ENCODE data around the gene SPTSSA.
"Not testable (repeated sequence)": the region's sequence is repeated elsewhere in the genome, so short reads cannot be mapped to it uniquely, and the experiment has no call there.

Gene SPTSSA

GRCh38 chr14:34386865-34387485 lies 75.1 kb downstream of the SPTSSA start:
- no peak for TF ChIP-seq CTCF (IDR thresholded peaks at IDR 0.05; ENCODE audit: poor library complexity, severe bottlenecking)
- no peak overlapping the region for H3K4me3 ChIP-seq (ENCODE audit: severe bottlenecking)
- H3K36me3 ChIP-seq (ENCODE audit: low read depth), result 0 out of 2 replicates have a peak, but pooled peaks cover 2% of the 10 kb centered on the region
- H3K27me3 ChIP-seq (ENCODE audit: insufficient read depth, poor library complexity, severe bottlenecking), result no peaks in the 10 kb centered on the region
- peaks cover 3% of the 10 kb centered on the region for H3K9me3 ChIP-seq (ENCODE audit: severe bottlenecking)
- H3K4me1 ChIP-seq (ENCODE audit: insufficient read depth, poor library complexity, severe bottlenecking), result peaks cover 6% of the 10 kb centered on the region
- H3K27ac ChIP-seq (ENCODE audit: poor library complexity, severe bottlenecking), result no peak overlapping the region
- ATAC-seq (ENCODE audit: low read depth), result no peak
- DNase-seq (ENCODE audit: low spot score), result no peak

GRCh38 chr14:34385881-34386280 lies 76.2 kb downstream of the SPTSSA start:
- not testable (repeated sequence) for H3K4me1 ChIP-seq (ENCODE audit: insufficient read depth, poor library complexity, severe bottlenecking); ATAC-seq (ENCODE audit: low read depth); H3K27me3 ChIP-seq (ENCODE audit: insufficient read depth, poor library complexity, severe bottlenecking); H3K27ac ChIP-seq (ENCODE audit: poor library complexity, severe bottlenecking); H3K4me3 ChIP-seq (ENCODE audit: severe bottlenecking); H3K36me3 ChIP-seq (ENCODE audit: low read depth); DNase-seq (ENCODE audit: low spot score); H3K9me3 ChIP-seq (ENCODE audit: severe bottlenecking)

GRCh38 chr14:34383839-34384238 lies 78.2 kb downstream of the SPTSSA start:
- Histone ChIP-seq H3K4me3 (ENCODE audit: severe bottlenecking) (no peak overlapping the region), H3K36me3 (ENCODE audit: low read depth) (no peaks in the 10 kb centered on the region), H3K9me3 (ENCODE audit: severe bottlenecking) (no peaks in the 10 kb centered on the region), H3K27me3 (ENCODE audit: insufficient read depth, poor library complexity, severe bottlenecking) (no peaks in the 10 kb centered on the region), H3K27ac (ENCODE audit: poor library complexity, severe bottlenecking) (no peak overlapping the region), H3K4me1 (ENCODE audit: insufficient read depth, poor library complexity, severe bottlenecking) (peaks cover 3% of the 10 kb centered on the region)
- no peak for TF ChIP-seq CTCF (IDR thresholded peaks at IDR 0.05; ENCODE audit: poor library complexity, severe bottlenecking)
- no peak for DNase-seq (ENCODE audit: low spot score)
- ATAC-seq (ENCODE audit: low read depth), result no peak

All from RWPE2 (cell line).